OCI-LY7 (cell line): ENCODE measurements around the gene PBLD. TPM values are rescaled to one million over a fixed set of nuclear protein-coding genes. Genes with fewer than 3 reads are reported as not detected.

Experiments
- BruUV-seq: library from RNA; stranded (reverse); fragments of 400-500 nt; replicated peaks from 2 replicates; lab custom pipeline; 2021; lab: Mats Ljungman, UMichigan
- CTCF ChIA-PET: fragments of 300-600 bp; sonication (Branson Sonifier 250); formaldehyde crosslinking; loops from one replicate; lab custom pipeline; 2022; ENCODE audit warnings: antibody characterized with exemption; ENCODE audit not compliant: unreplicated experiment; lab: Charles Lee
- POLR2A ChIA-PET: fragments of 300-600 bp; sonication (Branson Sonifier 250); formaldehyde crosslinking; loops from one replicate; lab custom pipeline; 2022; ENCODE audit warnings: antibody characterized with exemption; lab: Charles Lee
- DNase-seq: peaks from one replicate; pipeline ENCODE4 v3.0.0-alpha.2; 2015; ENCODE audit warnings: low spot score
- H2AFZ ChIP-seq: fragments of 200-600 bp; sonication (generic), shearing (Covaris generic); 2 replicates; pipeline ENCODE4 v1.6.1; 2014; ENCODE audit warnings: mild to moderate bottlenecking, antibody characterized with exemption, low read length, moderate library complexity
- H3K27ac ChIP-seq: fragments of 200-600 bp; sonication (generic); 2 replicates; pipeline ENCODE4 v1.5.1; 2014; ENCODE audit warnings: mixed run types, low read depth, mild to moderate bottlenecking, moderate library complexity, low read length, inconsistent platforms; ENCODE audit not compliant: poor library complexity, severe bottlenecking
- H3K36me3 ChIP-seq: fragments of 200-600 bp; sonication (generic); 2 replicates; pipeline ENCODE4 v1.6.1; 2014; ENCODE audit warnings: mild to moderate bottlenecking, antibody characterized with exemption, low read length, moderate library complexity, mixed read lengths; ENCODE audit not compliant: insufficient read depth
- H3K4me1 ChIP-seq: fragments of 200-600 bp; sonication (generic); 2 replicates; pipeline ENCODE4 v1.5.1; 2014; ENCODE audit warnings: mild to moderate bottlenecking, low read length; ENCODE audit not compliant: insufficient read depth, poor library complexity, severe bottlenecking
- H3K4me2 ChIP-seq: fragments of 200-600 bp; sonication (generic); 2 replicates; pipeline ENCODE4 v1.6.1; 2014; ENCODE audit warnings: mild to moderate bottlenecking, low read length
- H3K4me3 ChIP-seq: fragments of 200-600 bp; sonication (generic); 2 replicates; pipeline ENCODE4 v1.5.1; 2014; ENCODE audit warnings: mild to moderate bottlenecking, low read depth, low read length; ENCODE audit not compliant: poor library complexity, severe bottlenecking
- H3K79me2 ChIP-seq: fragments of 200-600 bp; sonication (generic); 2 replicates; pipeline ENCODE4 v1.6.1; 2016; ENCODE audit warnings: low read depth, mild to moderate bottlenecking, low read length, moderate library complexity, mixed read lengths; ENCODE audit not compliant: insufficient read depth
- H3K9me2 ChIP-seq: fragments of 200-600 bp; sonication (generic); 2 replicates; pipeline ENCODE4 v1.6.1; 2016; ENCODE audit warnings: mild to moderate bottlenecking, low read length, mixed read lengths; ENCODE audit not compliant: insufficient read depth
- H3K9me3 ChIP-seq: fragments of 200-600 bp; sonication (generic); 2 replicates; pipeline ENCODE4 v1.6.1; 2014; ENCODE audit warnings: mild to moderate bottlenecking, mixed run types, low read length, mixed read lengths
- H4K20me1 ChIP-seq: fragments of 200-600 bp; sonication (generic); 2 replicates; pipeline ENCODE4 v1.6.1; 2014; ENCODE audit warnings: mild to moderate bottlenecking, antibody characterized with exemption, low read length, moderate library complexity, mixed read lengths; ENCODE audit not compliant: insufficient read depth
- CTCF ChIP-seq: fragments of 200-600 bp; sonication (generic); conservative IDR thresholded peaks from 2 replicates; pipeline ENCODE4 v1.5.1; 2014; ENCODE audit warnings: mild to moderate bottlenecking, antibody characterized with exemption, low read length, moderate library complexity, mixed read lengths
- EZH2phosphoT487 ChIP-seq: fragments of 200-600 bp; sonication (generic); IDR thresholded peaks from 2 replicates; pipeline ENCODE4 v1.6.1; 2018; ENCODE audit warnings: low read depth, borderline replicate concordance, mild to moderate bottlenecking, mixed run types, antibody characterized with exemption, low read length, moderate library complexity, mixed read lengths
- intact Hi-C: fragments of 100-400 bp; cut with micrococcal nuclease; formaldehyde crosslinking; loops from one replicate; pipeline ENCODE4 v1.10.0; 2022; ENCODE audit not compliant: unreplicated experiment
- total RNA-seq, 2 experiments: library from RNA; depleted of rRNA in 1 of 2; stranded (reverse); fragments of >200 nt in 1 of 2; shearing (Covaris generic) in 1 of 2; gene quantifications; 2 replicates each; pipeline ENCODE4 v1.2.3, GENCODE V29; 2014 to 2022

The PBLD gene
- total RNA-seq, 2 experiments from 2014 or later, result 3.1 to 5.9 TPM

GRCh38 chr10:68331455-68332258 is 1.1 kb downstream of the PBLD start, which contains the start of gene HNRNPH3:
Gene HNRNPH3, plus strand, starts transcription at chr10:68332064. Its CDS starts 5,158 bp downstream, at chr10:68337222.
- intact Hi-C loops, result loop anchor here (1.0 to 2.0 kb wide), 3 partner anchors 75 to 447 kb away; partner anchors contain the start of genes HERC4, RUFY2 and SIRT1
- Histone ChIP-seq H3K79me2 (peaks cover 52% of the 10 kb centered on the region), H2AFZ (peak within 1 kb of the TSS; percentile 37; the same call in 1 of the 2 replicates), H3K36me3 (peaks cover 45% of the 10 kb centered on the region), H3K4me3 (peak within 1 kb of the TSS; percentile 85), H4K20me1 (peaks cover 36% of the 10 kb centered on the region), H3K4me2 (peak within 1 kb of the TSS; percentile 94), H3K9me2 (no peaks in the 10 kb centered on the region), H3K4me1 (peaks cover 65% of the 10 kb centered on the region), H3K27ac (peak within 1 kb of the TSS; percentile 89), H3K9me3 (no peaks in the 10 kb centered on the region)
- POLR2A ChIA-PET, result interaction anchor here (0.6 to 4.3 kb wide), 19 partner anchors 9 to 869 kb away, joined by 3 to 28 read pairs (median 3); partner anchors contain the start of gene SIRT1
- CTCF ChIA-PET, result interaction anchor here (0.6 kb wide), 2 partner anchors 17 to 541 kb away, joined by 6 to 14 read pairs; no protein-coding TSS in a partner anchor
- peak; percentile 99 for DNase-seq
- TSS peak; percentile 92 for BruUV-seq
- TF ChIP-seq EZH2phosphoT487, result no peak
- TF ChIP-seq CTCF, result no peak

GRCh38 chr10:68330852-68331454 is 1.8 kb downstream of the PBLD start:
- Histone ChIP-seq H4K20me1 (peaks cover 31% of the 10 kb centered on the region), H3K4me1 (peaks cover 58% of the 10 kb centered on the region), H3K4me3 (peak overlapping the region; percentile 85), H3K36me3 (peaks cover 37% of the 10 kb centered on the region), H3K79me2 (peaks cover 45% of the 10 kb centered on the region), H3K9me3 (no peaks in the 10 kb centered on the region), H3K27ac (peak overlapping the region; percentile 89), H2AFZ (peak overlapping the region; percentile 37; the same call in 1 of the 2 replicates), H3K4me2 (peak overlapping the region; percentile 94), H3K9me2 (no peaks in the 10 kb centered on the region)
- no peak for TF ChIP-seq EZH2phosphoT487
- TF ChIP-seq CTCF, result no peak
- CTCF ChIA-PET, result no interaction called here
- DNase-seq, result peak; percentile 51
- BruUV-seq, result no TSS peak
- POLR2A ChIA-PET, result interaction anchor here (0.6 to 4.3 kb wide), 8 partner anchors 10 to 447 kb away, joined by 3 to 28 read pairs (median 4); partner anchors contain the start of gene SIRT1
- intact Hi-C loops, result loop anchor here (2.0 kb wide), 1 partner anchor 256 kb away; the partner anchor contains the start of gene HERC4
